CD4-positive, alpha-beta T cell treated with Interleukin-12 subunit alpha and Interleukin-12 subunit beta, for 1 hour (primary cell): Measurements from ENCODE around the gene CFTR.

Experiments used
- DNase-seq: peaks from one replicate; pipeline ENCODE4 v3.0.0-alpha.2; 2020

Gene CFTR

DNA sequence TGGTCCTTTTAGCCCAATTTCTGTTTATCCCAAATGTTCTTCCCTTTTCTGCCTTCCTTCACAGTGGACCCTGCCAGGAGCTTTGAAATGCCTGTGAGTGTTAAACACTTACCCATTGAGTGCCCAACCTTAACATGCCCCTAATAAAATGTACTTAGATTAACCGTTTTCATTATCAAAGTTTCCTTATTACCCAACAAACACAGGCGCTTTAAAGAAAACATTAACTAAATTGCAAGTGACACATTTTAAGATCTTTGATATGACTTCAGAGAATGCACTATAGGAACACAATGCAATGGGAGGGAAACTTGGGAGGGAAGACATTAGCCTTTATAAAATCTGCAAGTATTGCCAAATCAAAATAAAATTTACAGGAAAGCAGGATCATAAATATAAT lies 177.0 kb downstream of the CFTR start:
- no peak for DNase-seq

DNA sequence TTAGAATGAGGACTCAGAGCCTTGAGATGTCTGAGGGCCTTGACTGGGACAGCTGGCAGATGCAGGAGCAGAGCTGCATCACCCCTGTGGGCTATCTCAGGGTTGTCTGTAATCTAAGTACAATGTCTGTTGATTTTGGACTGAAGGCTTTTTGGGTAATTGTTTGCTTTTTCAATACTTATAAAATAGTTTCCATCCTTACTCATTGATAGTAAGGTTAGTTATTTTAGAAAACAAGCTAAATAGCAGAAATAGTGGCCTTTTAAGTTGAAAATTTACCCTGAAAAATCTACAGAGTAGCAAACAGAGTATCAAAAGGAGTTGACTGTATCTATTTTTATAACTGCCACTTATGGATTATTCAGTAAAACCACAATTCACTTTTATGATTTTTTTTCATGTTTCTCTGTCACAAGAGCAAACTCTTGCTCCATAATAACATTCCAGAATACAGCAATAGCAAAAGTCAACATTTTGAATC lies 179.7 kb downstream of the CFTR start:
- DNase-seq: no peak

DNA sequence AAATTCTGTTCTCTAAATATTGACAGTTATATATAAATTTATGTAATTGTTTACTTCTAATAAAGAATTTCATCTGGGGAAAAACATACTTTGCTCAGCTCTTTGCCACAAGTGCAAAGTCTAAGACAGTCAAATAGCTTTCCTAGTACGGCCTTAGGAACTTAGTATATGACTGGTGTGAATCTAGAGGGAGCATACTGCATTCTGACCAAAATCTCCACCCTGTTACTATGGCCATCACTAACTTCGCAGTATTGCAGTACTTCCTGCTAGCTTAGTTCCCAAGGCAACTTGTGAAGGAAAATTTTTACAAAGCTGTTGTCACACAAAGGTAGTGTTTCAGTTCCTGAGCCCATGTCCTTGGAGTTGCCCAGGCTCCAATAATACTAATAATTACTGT lies 181.5 kb downstream of the CFTR start:
- no peak for DNase-seq

DNA sequence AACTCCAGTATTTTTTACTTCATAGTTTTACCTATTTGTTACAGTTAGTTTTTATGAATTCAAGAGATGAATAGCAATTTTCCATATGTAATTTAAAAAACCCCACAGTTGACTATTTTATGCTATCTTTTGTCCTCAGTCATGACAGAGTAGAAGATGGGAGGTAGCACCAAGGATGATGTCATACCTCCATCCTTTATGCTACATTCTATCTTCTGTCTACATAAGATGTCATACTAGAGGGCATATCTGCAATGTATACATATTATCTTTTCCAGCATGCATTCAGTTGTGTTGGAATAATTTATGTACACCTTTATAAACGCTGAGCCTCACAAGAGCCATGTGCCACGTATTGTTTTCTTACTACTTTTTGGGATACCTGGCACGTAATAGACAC lies 184.2 kb downstream of the CFTR start:
- no peak for DNase-seq

DNA sequence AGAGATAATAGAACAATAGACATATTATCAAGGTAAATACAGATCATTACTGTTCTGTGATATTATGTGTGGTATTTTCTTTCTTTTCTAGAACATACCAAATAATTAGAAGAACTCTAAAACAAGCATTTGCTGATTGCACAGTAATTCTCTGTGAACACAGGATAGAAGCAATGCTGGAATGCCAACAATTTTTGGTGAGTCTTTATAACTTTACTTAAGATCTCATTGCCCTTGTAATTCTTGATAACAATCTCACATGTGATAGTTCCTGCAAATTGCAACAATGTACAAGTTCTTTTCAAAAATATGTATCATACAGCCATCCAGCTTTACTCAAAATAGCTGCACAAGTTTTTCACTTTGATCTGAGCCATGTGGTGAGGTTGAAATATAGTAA lies 185.5 kb downstream of the CFTR start:
- DNase-seq: no peak

DNA sequence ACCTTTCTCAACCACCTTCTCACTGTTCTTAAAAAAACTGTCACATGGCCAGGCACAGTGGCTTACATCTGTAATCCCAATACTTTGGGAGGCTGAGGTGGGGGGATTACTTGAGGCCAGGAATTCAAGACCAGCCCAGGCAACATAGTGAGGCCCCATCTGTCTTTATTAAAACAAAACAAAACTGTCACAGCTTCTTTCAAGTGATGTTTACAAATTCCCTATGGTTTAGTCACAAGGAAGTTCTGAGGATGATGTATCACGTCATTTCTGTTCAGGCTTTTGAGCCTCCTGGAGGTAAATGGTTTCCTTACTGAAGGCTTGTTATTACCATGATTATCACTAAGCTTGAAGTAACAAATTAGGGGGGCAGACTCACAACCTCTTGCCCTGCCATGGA lies 186.2 kb downstream of the CFTR start:
- no peak for DNase-seq

DNA sequence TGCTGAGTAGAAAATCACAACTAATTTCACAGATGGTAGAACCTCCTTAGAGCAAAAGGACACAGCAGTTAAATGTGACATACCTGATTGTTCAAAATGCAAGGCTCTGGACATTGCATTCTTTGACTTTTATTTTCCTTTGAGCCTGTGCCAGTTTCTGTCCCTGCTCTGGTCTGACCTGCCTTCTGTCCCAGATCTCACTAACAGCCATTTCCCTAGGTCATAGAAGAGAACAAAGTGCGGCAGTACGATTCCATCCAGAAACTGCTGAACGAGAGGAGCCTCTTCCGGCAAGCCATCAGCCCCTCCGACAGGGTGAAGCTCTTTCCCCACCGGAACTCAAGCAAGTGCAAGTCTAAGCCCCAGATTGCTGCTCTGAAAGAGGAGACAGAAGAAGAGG lies 186.9 kb downstream of the CFTR start:
- no peak for DNase-seq

DNA sequence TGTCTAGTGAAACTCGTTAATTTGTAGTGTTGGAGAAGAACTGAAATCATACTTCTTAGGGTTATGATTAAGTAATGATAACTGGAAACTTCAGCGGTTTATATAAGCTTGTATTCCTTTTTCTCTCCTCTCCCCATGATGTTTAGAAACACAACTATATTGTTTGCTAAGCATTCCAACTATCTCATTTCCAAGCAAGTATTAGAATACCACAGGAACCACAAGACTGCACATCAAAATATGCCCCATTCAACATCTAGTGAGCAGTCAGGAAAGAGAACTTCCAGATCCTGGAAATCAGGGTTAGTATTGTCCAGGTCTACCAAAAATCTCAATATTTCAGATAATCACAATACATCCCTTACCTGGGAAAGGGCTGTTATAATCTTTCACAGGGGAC lies 187.6 kb downstream of the CFTR start:
- no peak for DNase-seq

DNA sequence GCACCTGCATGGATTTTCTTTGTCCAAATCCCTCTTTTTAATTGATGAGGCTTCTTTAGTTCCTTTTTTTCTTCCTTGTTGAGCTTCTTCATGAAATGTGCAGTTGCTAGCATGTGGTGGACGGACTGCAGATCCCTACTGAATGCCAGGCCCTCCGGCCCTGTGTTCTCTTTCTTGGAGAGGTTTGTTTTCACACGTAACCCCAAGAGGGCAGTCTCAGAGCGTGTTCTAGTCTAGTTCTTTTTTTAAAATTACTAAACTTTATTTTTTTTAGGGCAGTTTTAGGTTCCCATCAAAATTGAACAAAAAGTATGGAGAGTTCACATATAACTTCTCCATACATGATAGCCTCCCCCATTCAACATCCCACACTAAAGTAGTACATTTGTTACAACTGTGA lies 190.0 kb downstream of the CFTR start:
- DNase-seq: no peak

DNA sequence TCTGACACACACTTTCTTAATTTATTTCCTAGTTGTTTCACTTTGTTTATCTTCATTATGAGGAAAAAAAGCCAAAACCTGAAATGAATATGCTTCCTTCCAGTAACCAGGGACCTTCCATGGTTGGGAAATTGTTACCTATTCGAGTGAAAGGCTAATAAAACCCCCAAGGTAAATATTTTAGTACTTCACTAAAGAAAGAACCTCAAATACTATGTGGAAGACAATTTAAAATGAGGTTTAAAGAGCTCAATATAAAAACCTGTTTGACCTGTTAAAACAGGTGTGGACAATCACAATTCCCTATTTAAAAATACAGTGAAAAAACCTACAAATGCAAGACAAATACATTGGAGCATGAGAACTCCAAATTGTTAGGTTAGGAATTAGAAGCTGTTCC lies 192.6 kb downstream of the CFTR start:
- no peak for DNase-seq

DNA sequence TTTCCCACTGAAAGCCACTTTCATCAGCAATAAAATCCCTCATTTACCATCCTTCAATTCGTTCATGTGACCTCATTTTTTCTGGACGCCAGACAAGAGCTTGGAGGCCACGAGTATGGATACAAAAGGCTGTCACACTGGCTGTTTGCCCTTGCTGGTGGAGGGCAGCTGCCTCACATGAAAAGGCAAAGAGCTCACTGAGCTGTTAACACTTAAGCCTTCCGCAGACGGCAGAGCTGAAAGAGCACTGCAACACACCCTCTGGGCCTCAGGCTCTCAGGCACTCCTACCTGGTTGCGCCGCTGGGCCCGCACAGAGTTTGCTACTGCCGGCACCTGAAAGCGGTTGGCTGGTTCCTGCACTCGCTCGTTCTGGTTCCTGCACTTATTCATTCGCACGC lies 193.5 kb downstream of the CFTR start:
- no peak for DNase-seq

DNA sequence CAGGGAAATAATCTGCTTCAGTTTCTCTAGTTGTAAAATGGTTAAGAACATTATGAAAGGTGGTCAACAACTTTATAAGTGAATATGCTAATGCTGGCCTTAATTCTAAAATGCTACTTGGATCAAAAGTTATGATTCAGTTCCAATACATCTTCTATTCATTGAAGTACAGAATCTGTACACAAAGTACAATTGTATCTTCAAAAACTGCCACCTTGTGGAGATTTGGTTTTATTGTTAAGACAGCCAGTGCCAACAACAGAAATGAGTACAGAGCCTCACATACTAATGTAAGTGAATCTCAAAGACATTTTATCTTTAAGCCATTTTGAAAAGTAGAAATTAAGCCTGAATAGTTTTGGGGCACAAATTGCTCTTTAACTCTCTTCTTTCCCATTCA lies 194.0 kb downstream of the CFTR start:
- DNase-seq: no peak

DNA sequence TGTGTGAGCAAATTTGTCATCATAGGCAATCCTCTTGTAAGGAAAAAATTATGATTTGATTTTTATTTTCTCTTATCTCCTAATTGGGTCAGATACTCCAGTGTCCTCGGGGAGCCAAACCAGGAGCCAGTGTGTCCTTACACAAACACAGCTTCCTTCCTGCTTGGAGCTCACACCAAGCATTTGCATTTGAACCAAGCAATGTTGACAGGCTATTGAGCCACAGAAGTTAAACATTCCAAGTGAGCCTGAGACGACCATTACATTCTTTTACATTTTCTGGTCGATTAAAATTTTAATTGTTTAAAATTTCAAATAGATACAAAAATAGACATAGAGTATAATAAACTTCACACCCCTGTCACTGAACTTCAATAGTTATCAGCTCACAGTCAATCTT lies 194.8 kb downstream of the CFTR start:
- no peak for DNase-seq

DNA sequence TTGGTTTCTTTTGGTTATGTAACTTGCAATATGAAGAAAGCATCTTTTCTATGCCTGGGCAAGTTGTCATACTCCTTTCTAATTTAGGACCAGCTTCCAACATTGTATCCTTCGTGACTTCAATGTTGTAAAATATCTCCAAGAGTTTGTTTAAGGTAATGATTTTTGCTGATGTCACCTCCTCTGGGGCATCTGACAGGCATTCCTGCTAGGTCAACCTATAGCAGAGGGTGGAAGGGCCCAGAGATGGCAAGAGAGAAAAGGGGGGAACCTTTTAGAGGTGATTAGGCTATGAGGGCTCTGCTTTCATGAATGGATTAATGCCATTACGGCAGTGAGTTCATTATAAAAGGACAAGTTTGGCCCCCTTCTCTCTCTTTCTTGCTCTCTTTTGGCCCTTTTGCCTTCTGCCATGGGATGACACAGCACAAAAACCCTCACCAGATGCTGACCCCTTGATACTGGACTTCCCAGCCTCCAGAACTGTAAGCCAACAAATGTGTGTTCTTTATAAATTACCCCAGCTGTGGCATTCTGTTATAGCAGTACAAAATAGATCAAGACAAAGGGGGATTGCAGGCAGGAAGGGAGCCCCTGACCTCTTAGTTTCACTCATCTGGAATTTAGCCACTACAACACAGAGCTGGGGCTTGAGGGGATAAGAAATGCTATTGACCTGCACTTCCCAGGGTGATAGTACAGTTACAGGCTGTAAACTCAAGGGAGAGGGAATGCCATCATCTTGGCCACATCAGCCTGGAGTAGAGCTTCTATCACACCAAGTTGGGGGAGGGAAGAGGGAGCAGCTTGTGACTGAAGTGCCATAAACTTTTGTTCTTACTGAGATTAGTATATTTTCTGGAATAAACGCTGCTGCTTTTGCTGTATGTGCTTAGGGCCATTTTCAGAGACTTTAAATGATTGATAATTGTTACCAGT lies 195.9 kb downstream of the CFTR start:
- DNase-seq: no peak

DNA sequence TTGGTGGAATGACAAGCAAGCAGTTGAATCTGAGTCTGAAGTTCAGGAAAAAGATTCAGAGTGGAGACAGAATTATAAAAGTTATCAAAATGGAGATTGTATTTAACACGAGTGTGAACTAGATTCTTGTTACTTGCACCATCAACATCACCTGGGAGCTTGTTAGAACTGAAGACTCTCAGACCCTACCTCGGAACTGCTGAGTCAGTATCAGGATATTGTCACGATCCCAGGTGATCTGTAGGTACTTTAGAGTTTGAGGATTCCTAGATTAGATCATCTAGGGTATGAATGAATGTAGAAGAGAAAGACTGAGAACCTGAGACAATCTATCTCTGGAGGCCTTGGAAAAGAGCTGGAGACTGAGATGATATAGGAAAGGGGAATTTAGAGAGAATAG lies 199.3 kb downstream of the CFTR start:
- DNase-seq: no peak

DNA sequence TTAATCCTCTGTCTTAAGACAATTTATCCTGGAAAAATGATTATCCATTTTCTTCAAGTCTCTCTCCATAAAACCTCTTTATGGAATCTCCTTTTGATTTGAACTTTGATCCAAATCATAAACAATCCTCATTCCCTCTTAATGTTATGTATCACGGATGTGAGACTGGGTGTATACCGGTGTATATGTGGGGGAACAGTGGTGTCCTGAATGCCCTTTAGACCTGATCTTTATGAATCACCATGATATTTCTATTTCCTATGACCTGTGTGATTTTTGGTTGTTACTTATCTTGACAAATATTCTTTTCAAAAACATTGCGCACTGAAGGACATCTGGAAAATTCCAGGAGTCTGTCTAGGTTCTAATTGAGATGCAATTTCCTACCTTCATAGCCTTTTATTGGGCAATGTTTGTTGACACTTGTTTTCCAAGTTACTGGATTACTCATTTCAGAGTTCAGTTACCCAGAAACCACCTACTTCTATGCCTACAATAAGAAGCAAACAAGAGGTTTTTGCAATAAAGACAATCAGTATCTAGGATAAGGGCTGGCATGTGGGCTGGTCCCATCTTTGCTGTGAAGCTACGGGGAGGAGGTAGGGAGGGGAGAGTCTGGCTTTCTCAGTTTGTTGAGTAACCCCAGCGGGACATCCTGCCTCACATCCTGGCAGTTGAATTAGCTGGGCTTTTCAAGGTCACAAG lies 203.0 kb downstream of the CFTR start:
- DNase-seq: no peak

DNA sequence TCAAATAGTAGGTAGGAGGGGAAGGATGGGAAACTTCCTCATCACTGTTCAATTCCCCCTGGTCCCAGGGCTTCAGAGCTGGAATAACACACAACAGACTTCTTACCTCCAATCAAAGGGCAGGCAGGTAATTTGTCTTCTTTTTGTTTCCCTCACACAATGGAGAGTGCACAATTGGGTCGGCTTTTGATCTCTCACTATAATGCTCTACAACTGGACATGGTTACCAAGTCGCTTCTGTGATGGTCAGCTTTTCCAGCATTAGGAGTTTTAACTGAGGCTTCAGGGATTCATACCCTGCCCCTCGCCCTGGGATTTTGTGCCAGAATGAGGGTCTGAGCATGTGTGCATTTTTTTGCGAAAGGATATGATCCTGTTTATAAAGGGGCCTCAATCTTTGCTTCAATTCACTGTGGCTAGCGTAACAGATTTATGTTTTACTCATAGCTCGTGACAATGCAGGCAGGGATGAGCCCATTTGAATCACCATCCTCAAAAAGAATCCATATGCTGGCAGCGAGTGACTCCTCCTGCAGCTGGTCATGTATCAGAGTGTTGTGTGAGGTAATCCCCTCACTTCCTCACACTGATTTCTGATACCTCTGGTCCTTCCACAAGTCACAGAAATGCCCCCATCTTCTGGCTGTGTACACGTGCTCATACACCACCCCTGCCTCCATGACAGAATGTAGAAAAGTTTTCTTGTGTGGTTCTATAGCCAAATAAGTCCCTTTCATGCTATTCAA lies 203.8 kb downstream of the CFTR start:
- no peak for DNase-seq

DNA sequence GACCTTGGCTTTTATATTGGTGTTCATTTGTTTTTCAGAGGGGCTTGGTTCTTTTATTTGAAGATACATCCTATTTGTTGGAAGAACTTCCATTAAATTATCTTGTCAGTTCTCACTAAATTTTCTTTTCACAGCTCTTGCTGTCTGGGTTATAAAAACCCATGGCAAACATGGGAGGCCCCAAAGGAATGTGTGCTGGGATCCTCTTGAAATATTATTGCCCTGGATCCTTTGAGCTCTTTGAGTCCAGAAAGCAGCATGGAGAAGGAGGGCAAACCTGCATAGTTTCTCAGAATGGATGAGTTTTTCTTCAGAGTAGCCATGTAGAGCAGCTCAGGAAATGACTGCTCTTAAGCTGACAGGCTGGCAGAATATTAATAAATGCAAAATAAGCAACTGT lies 206.0 kb downstream of the CFTR start:
- no peak for DNase-seq

DNA sequence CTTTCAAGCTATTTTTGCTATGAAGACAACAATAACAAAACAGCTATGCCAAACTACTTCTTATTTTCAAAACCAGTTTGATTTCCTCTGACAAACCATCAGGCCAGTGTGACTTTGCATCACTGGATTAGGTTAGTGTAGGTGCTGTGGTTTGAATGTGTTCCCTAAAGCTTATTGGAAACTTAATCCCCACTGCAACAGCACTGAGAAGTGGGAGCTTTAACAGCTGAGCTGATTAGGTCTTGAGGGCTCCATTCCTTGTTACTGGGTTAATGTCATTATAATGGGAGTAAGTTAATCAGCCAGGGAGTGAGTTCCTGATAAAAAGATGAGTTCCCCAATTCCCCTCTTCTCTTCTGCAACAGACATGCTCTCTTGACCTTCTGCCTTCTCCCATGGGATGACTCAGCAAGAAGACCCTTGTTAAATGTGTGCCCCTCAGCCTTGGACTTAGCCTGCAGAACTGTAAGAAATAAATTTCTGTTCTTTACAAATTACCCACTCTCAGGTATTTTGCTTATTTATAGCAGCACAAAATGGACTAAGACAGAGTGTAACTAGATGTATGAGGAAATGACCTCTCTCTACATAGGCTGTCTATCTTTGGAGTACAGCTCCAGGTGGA lies 206.6 kb downstream of the CFTR start:
- no peak for DNase-seq

DNA sequence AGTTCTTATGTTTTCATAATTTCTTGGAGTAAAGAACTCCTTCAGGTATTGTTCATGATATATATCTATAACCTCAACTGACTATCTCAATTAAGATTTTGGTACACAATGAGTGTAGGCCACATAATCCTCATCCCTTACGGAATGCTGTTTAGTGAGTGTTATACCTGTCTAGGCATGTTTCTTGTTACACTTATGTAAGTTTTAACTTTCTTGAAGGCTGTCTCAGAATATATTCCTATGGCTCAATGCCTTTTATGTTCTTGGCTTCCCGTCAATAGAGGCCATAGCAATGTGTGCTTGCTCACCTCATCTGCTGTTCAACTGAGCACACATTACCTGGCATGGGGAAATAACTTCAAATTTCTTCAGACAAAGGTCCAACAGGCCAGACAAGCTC lies 208.3 kb downstream of the CFTR start:
- no peak for DNase-seq

DNA sequence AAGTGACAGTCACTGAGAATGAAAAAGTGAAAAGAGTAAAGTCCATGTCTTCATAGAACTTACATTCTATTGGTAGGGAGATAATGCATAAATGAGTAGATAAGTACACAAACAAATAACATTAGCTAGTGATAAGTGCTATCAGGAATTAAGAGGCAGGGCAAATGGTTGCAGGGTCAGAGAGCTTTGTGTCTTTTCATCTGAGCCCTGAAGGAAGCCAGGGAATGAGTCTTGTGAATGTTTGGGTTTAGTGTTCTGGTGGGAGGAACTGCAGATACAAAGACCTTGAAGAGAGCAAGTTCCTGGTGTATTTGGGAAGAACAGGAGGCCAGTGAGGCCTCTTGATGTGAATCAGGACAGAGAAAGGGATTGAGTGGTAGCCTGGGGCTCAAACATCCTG lies 209.6 kb downstream of the CFTR start:
- no peak for DNase-seq

DNA sequence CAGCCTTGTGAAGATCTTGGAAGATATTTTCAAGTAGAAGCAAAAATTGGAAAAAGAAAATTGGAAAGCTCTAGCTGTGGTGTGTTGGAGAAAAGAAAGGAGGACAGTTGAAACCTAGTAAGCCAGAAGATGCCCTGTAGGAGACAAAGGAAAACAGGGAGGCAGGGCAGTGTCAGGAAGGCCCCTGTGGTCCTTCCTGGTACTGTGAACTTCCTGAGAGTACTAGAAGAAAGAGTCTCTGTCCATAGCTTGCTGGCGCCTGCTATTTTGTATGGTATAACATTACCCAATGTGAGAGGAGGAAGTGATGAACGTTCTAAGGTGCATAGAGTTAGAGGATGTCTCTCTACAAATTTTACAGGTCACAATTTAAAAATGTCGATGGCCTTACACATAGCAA lies 210.3 kb downstream of the CFTR start:
- no peak for DNase-seq

DNA sequence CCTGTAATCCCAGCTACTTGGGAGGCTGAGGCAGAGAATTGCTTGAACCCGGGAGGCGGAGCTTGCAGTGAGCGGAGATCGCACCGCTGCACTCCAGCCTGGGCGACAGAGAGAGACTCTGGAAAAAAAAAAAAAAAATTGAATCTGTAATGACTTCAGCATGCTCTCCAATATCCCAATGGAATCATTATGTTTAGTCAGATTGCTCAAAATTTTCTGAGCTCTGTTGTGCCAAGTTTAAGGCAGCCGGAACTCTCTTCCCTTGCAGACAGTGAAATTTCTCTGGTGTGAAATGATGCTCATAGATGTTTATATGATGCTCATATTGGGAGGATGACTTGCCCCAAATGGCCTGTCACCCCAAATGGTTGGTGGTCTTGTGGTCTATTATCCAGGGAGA lies 212.5 kb downstream of the CFTR start:
- DNase-seq: no peak
